Progenitor cell of endocrine pancreas (in vitro differentiated cells): ENCODE results near the gene ATP6V1B1. TPM values are rescaled to one million over a fixed set of nuclear protein-coding genes. Genes with fewer than 3 reads are reported as not detected.

Experiments used
- DNase-seq: peaks from one replicate; pipeline ENCODE4 v3.0.0; 2021; ENCODE audit warnings: low spot score; ENCODE audit not compliant: unreplicated experiment
- H3K27ac Mint-ChIP-seq: 2 replicates; pipeline ENCODE4 v1.8.0; 2021; ENCODE audit warnings: mild to moderate bottlenecking, moderate library complexity, mixed read lengths
- H3K27me3 Mint-ChIP-seq: 2 replicates; pipeline ENCODE4 v1.8.0; 2021; ENCODE audit warnings: mixed read lengths
- H3K36me3 Mint-ChIP-seq: 2 replicates; pipeline ENCODE4 v1.8.0; 2022; ENCODE audit warnings: mixed read lengths; ENCODE audit not compliant: insufficient read depth
- H3K4me1 Mint-ChIP-seq: 2 replicates; pipeline ENCODE4 v1.8.0; 2021; ENCODE audit warnings: low read depth, mixed read lengths
- H3K4me3 Mint-ChIP-seq: 2 replicates; pipeline ENCODE4 v1.8.0; 2021; ENCODE audit warnings: low read depth, mild to moderate bottlenecking, moderate library complexity, mixed read lengths
- H3K9me3 Mint-ChIP-seq: 2 replicates; pipeline ENCODE4 v1.8.0; 2021; ENCODE audit warnings: low read depth, mixed read lengths
- total RNA-seq: library from RNA; stranded (reverse); gene quantifications from 2 replicates; pipeline ENCODE4 v1.2.1, GENCODE V29; 2021
- TF ChIP-seq, protein P1 (sequence below): fragments of 200-600 bp; sonication (generic); IDR thresholded peaks from one replicate; pipeline ENCODE4 v1.5.0; 2021; ENCODE audit warnings: antibody characterized with exemption, mild to moderate bottlenecking; ENCODE audit not compliant: unreplicated experiment

The ATP6V1B1 gene
- total RNA-seq, 1 donor from 2014 or later = not detected

- Mint-ChIP-seq H3K36me3 (no peaks in the 10 kb centered on the region), H3K9me3 (no peaks in the 10 kb centered on the region), H3K27me3 (peaks cover 86% of the 10 kb centered on the region), H3K27ac (no peak overlapping the region), H3K4me1 (peaks cover 2% of the 10 kb centered on the region), H3K4me3 (no peak overlapping the region)
- TF ChIP-seq, protein P1, sequence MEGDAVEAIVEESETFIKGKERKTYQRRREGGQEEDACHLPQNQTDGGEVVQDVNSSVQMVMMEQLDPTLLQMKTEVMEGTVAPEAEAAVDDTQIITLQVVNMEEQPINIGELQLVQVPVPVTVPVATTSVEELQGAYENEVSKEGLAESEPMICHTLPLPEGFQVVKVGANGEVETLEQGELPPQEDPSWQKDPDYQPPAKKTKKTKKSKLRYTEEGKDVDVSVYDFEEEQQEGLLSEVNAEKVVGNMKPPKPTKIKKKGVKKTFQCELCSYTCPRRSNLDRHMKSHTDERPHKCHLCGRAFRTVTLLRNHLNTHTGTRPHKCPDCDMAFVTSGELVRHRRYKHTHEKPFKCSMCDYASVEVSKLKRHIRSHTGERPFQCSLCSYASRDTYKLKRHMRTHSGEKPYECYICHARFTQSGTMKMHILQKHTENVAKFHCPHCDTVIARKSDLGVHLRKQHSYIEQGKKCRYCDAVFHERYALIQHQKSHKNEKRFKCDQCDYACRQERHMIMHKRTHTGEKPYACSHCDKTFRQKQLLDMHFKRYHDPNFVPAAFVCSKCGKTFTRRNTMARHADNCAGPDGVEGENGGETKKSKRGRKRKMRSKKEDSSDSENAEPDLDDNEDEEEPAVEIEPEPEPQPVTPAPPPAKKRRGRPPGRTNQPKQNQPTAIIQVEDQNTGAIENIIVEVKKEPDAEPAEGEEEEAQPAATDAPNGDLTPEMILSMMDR = no peak
- DNase-seq = no peak
Measured at GRCh38 chr2:70966681-70967080, 31.0 kb downstream of the ATP6V1B1 start.

GRCh38 chr2:70967189-70967588 is 31.5 kb downstream of the ATP6V1B1 start:
- Mint-ChIP-seq H3K4me3 (no peak overlapping the region), H3K27ac (no peak overlapping the region), H3K9me3 (no peaks in the 10 kb centered on the region), H3K27me3 (peaks cover 86% of the 10 kb centered on the region), H3K36me3 (no peaks in the 10 kb centered on the region), H3K4me1 (peaks cover 2% of the 10 kb centered on the region)
- TF ChIP-seq, protein P1 = no peak
- DNase-seq = no peak

GRCh38 chr2:70974592-70974991 is 38.9 kb downstream of the ATP6V1B1 start:
- no peak overlapping the region for H3K4me3 Mint-ChIP-seq
- DNase-seq = no peak
- H3K9me3 Mint-ChIP-seq = no peaks in the 10 kb centered on the region
- H3K27me3 Mint-ChIP-seq = peaks cover 21% of the 10 kb centered on the region
- H3K36me3 Mint-ChIP-seq = no peaks in the 10 kb centered on the region
- TF ChIP-seq, protein P1 = no peak
- H3K27ac Mint-ChIP-seq = no peak overlapping the region
- peaks cover 20% of the 10 kb centered on the region for H3K4me1 Mint-ChIP-seq

- DNase-seq = no peak
- TF ChIP-seq, protein P1 = no peak
- Mint-ChIP-seq H3K36me3 (no peaks in the 10 kb centered on the region), H3K4me3 (no peak overlapping the region), H3K4me1 (peaks cover 20% of the 10 kb centered on the region), H3K27me3 (peaks cover 15% of the 10 kb centered on the region), H3K9me3 (no peaks in the 10 kb centered on the region), H3K27ac (no peak overlapping the region)
Measured at GRCh38 chr2:70975237-70975636, 39.5 kb downstream of the ATP6V1B1 start.

DNA sequence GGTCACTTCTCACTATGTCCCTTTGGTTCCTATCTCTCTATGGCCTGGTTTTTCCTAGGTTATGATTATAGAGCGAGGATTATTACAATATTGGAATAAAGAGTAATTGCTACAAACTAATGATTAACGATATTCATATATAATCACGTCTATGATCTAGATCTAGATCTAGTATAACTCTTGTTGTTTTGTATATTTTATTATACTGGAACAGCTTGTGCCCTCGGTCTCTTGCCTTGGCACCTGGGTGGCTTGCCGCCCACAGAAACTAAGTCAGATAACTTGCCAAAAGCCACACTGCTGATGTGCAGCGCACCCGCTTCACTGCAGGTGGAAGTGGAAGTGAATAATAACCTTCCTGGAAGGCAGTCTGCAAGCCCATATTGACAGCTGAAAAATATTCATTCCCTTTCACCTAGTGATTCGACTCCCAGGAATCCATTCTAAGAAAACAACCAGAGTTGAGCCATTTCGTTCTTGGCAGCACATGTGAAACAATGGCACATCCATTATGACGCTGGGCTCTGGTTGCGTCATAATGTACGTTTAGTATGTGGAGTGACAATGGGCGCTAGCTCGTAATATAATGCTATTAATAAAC is 42.0 kb downstream of the ATP6V1B1 start:
- H3K27ac Mint-ChIP-seq = peak overlapping the region; percentile 94
- peaks cover 20% of the 10 kb centered on the region for H3K4me1 Mint-ChIP-seq
- peak overlapping the region; percentile 75 for H3K4me3 Mint-ChIP-seq
- no peaks in the 10 kb centered on the region for H3K27me3 Mint-ChIP-seq
- TF ChIP-seq, protein P1 = peak; percentile 13
- no peaks in the 10 kb centered on the region for H3K9me3 Mint-ChIP-seq
- DNase-seq = no peak
- no peaks in the 10 kb centered on the region for H3K36me3 Mint-ChIP-seq
